ENCODE measurements around the gene CEP63.

The CEP63 gene

GRCh38 chr3:134471521-134472193 is 14.2 kb upstream of the CEP63 start:
- no peak for DNase-seq

- DNase-seq, result no peak
Observed at GRCh38 chr3:134472831-134473230, 13.0 kb upstream of the CEP63 start.

GRCh38 chr3:134473868-134474546 is 11.8 kb upstream of the CEP63 start:
- peak; percentile 47 for DNase-seq

GRCh38 chr3:134474956-134475355 is 10.9 kb upstream of the CEP63 start:
- DNase-seq, result no peak

GRCh38 chr3:134476306-134476705 is 9.6 kb upstream of the CEP63 start:
- DNase-seq, result no peak

- no peak for DNase-seq
Observed at GRCh38 chr3:134477002-134477401, 8.9 kb upstream of the CEP63 start.

- no peak for DNase-seq
Observed at GRCh38 chr3:134477938-134478337, 7.9 kb upstream of the CEP63 start.

GRCh38 chr3:134480546-134480945 is 5.3 kb upstream of the CEP63 start:
- no peak for DNase-seq

GRCh38 chr3:134481166-134481565 is 4.7 kb upstream of the CEP63 start:
- no peak for DNase-seq

GRCh38 chr3:134482622-134483021 is 3.2 kb upstream of the CEP63 start:
- no peak for DNase-seq

GRCh38 chr3:134483195-134483900 is 2.5 kb upstream of the CEP63 start:
- DNase-seq, result no peak

- no peak for DNase-seq
Observed at GRCh38 chr3:134485075-134485717, 661 bp upstream of the CEP63 start.

- DNase-seq, result peak; percentile 42
Observed at GRCh38 chr3:134486577-134487041, 752 bp downstream of the CEP63 start.

- no peak for DNase-seq
Observed at GRCh38 chr3:134487406-134487805, 1.5 kb downstream of the CEP63 start.

- DNase-seq, result no peak
Observed at GRCh38 chr3:134494495-134494894, 8.6 kb downstream of the CEP63 start.

GRCh38 chr3:134495980-134496379 is 10.1 kb downstream of the CEP63 start:
- DNase-seq, result no peak

GRCh38 chr3:134496471-134497071 is 10.7 kb downstream of the CEP63 start:
- DNase-seq, result no peak

- DNase-seq, result no peak
Observed at GRCh38 chr3:134503266-134503665, 17.4 kb downstream of the CEP63 start.

GRCh38 chr3:134504132-134504531 is 18.3 kb downstream of the CEP63 start:
- DNase-seq, result no peak

- DNase-seq, result no peak
Observed at GRCh38 chr3:134505485-134505884, 19.6 kb downstream of the CEP63 start.

GRCh38 chr3:134511500-134511899 is 25.6 kb downstream of the CEP63 start:
- DNase-seq, result no peak

- DNase-seq, result no peak
Observed at GRCh38 chr3:134516905-134517304, 31.0 kb downstream of the CEP63 start.

GRCh38 chr3:134517791-134518190 is 31.9 kb downstream of the CEP63 start:
- no peak for DNase-seq

All from NCI-H526 treated with DMSO at 0.1 percent for 48 hours (cell line).